Natural killer cell (primary cell): ENCODE results near the gene CCNJL. TPM values are rescaled to one million over a fixed set of nuclear protein-coding genes. Genes with fewer than 3 reads are reported as not detected.

Source experiments
- ATAC-seq, 3 donors: fragments of 150-1000 bp in 2 of 3; fragments of 200-7000 bp in 1 of 3; cut with Tn5 transposase; 1 replicate in 1 of 3; 2 replicates in 2 of 3; pipeline ENCODE4 v1.10.0; 2021; ENCODE audit warnings: mild to moderate bottlenecking in 2 of 3, moderate library complexity in 2 of 3
- DNase-seq, 2 donors: peaks; one replicate each; pipeline versions ENCODE4 v3.0.0 to v3.0.0-alpha.2; 2013 to 2021; ENCODE audit warnings: mixed read lengths in 1 of 2
- H3K27ac ChIP-seq: one replicate; pipeline ENCODE4 v1.5.1; 2013; ENCODE audit warnings: mild to moderate bottlenecking, low read length
- H3K27me3 ChIP-seq: one replicate; pipeline ENCODE4 v1.6.1; 2013; ENCODE audit warnings: low read length; ENCODE audit not compliant: control insufficient read depth, insufficient read depth
- H3K36me3 ChIP-seq: one replicate; pipeline ENCODE4 v1.6.1; 2013; ENCODE audit warnings: low read length; ENCODE audit not compliant: control insufficient read depth, insufficient read depth
- H3K4me1 ChIP-seq: one replicate; pipeline ENCODE4 v1.6.1; 2013; ENCODE audit warnings: low read length; ENCODE audit not compliant: control insufficient read depth, insufficient read depth
- H3K4me3 ChIP-seq: one replicate; pipeline ENCODE4 v1.5.1; 2013; ENCODE audit warnings: low read length
- H3K9me3 ChIP-seq: one replicate; pipeline ENCODE4 v1.6.1; 2013; ENCODE audit warnings: low read length; ENCODE audit not compliant: control insufficient read depth, insufficient read depth
- H3K27ac Mint-ChIP-seq, 2 donors: one replicate each; pipeline ENCODE4 v1.8.0; 2022; ENCODE audit warnings: mild to moderate bottlenecking in 2 of 2, mixed read lengths in 2 of 2, moderate library complexity in 1 of 2
- H3K27me3 Mint-ChIP-seq, 2 donors: one replicate each; pipeline ENCODE4 v1.8.0; 2022; ENCODE audit warnings: low read depth in 2 of 2, mixed read lengths in 2 of 2
- H3K36me3 Mint-ChIP-seq: one replicate; pipeline ENCODE4 v1.8.0; 2022; ENCODE audit warnings: mixed read lengths
- H3K4me1 Mint-ChIP-seq, 2 donors: one replicate each; pipeline ENCODE4 v1.8.0; 2022; ENCODE audit warnings: mixed read lengths in 2 of 2
- H3K4me3 Mint-ChIP-seq: one replicate; pipeline ENCODE4 v1.8.0; 2022; ENCODE audit warnings: mild to moderate bottlenecking, moderate library complexity, mixed read lengths
- H3K9me3 Mint-ChIP-seq, 2 donors: one replicate each; pipeline ENCODE4 v1.8.0; 2022; ENCODE audit warnings: mixed read lengths in 2 of 2
- CTCF ChIP-seq: fragments of 200-600 bp; IDR thresholded peaks from one replicate; pipeline ENCODE4 v1.8.0; 2022; ENCODE audit warnings: antibody characterized with exemption
- WGBS: methylation state at CpG from one replicate; pipeline ENCODE4 v1.1.7; 2013; ENCODE audit warnings: missing lambda C conversion rate; ENCODE audit not compliant: insufficient coverage; 5-methylcytosine and 5-hydroxymethylcytosine counted together
- intact Hi-C: fragments of 100-400 bp; cut with micrococcal nuclease; formaldehyde crosslinking; loops from one replicate; pipeline ENCODE4 v1.14.2; 2022
- total RNA-seq, 4 donors: library from RNA; stranded (reverse); fragments of 120-200 nt in 1 of 4; gene quantifications; one replicate each; pipeline versions ENCODE4 v1.2.3 to v1.2.4, GENCODE V29; 2013 to 2022

The CCNJL gene
- total RNA-seq, 3 donors from 2014 or later (not counting 1 experiment from before 2014, with no cell fraction given), result 19.9 to 32.1 (median 20.7) TPM

GRCh38 chr5:160286947-160287346 is 25.4 kb downstream of the CCNJL start:
- H3K27ac ChIP-seq, result no peak overlapping the region
- intact Hi-C loops, result no loop called here
- H3K4me3 ChIP-seq, result no peak overlapping the region
- no peak for DNase-seq
- peaks cover 50% of the 10 kb centered on the region for H3K4me1 ChIP-seq
- H3K27me3 ChIP-seq, result no peaks in the 10 kb centered on the region
- H3K9me3 ChIP-seq, result no peaks in the 10 kb centered on the region
- Mint-ChIP-seq H3K4me3 (no peak overlapping the region), H3K4me1 (peaks cover 41 to 53% of the 10 kb centered on the region in 2 donors), H3K36me3 (no peaks in the 10 kb centered on the region), H3K27me3 (no peaks in the 10 kb centered on the region), H3K27ac (no peak overlapping the region), H3K9me3 (no peaks in the 10 kb centered on the region)
- no peak for TF ChIP-seq CTCF
- no peaks in the 10 kb centered on the region for H3K36me3 ChIP-seq
- ATAC-seq, result no peak
- 90% methylated on average over 6 of the region's 6 CpGs for WGBS

- ATAC-seq, result no peak
- no peak overlapping the region for H3K27ac Mint-ChIP-seq
- intact Hi-C loops, result no loop called here
- Histone ChIP-seq H3K4me3 (no peak overlapping the region), H3K36me3 (no peaks in the 10 kb centered on the region), H3K27me3 (no peaks in the 10 kb centered on the region), H3K4me1 (peaks cover 34% of the 10 kb centered on the region), H3K9me3 (no peaks in the 10 kb centered on the region), H3K27ac (no peak overlapping the region)
- no peaks in the 10 kb centered on the region for H3K36me3 Mint-ChIP-seq
- no peak for TF ChIP-seq CTCF
- peaks cover 27 to 45% of the 10 kb centered on the region in 2 donors for H3K4me1 Mint-ChIP-seq
- no peaks in the 10 kb centered on the region for H3K9me3 Mint-ChIP-seq
- 53% methylated on average over 2 of the region's 2 CpGs for WGBS
- DNase-seq, result no peak
- no peaks in the 10 kb centered on the region for H3K27me3 Mint-ChIP-seq
- H3K4me3 Mint-ChIP-seq, result no peak overlapping the region
These were observed 27.0 kb downstream of the CCNJL start for GRCh38 chr5:160285316-160285715.

- H3K27me3 ChIP-seq, result no peaks in the 10 kb centered on the region
- Mint-ChIP-seq H3K4me1 (peaks cover 27 to 43% of the 10 kb centered on the region in 2 donors), H3K36me3 (no peaks in the 10 kb centered on the region), H3K4me3 (no peak overlapping the region), H3K27ac (no peak overlapping the region), H3K27me3 (no peaks in the 10 kb centered on the region), H3K9me3 (no peaks in the 10 kb centered on the region)
- TF ChIP-seq CTCF, result no peak
- no peak overlapping the region for H3K4me3 ChIP-seq
- H3K36me3 ChIP-seq, result peaks cover 4% of the 10 kb centered on the region
- H3K4me1 ChIP-seq, result peaks cover 26% of the 10 kb centered on the region
- no peak for DNase-seq
- intact Hi-C loops, result no loop called here
- no peak overlapping the region for H3K27ac ChIP-seq
- 63% methylated on average over 2 of the region's 4 CpGs for WGBS
- H3K9me3 ChIP-seq, result no peaks in the 10 kb centered on the region
- ATAC-seq, result no peak
These were observed 28.0 kb downstream of the CCNJL start for GRCh38 chr5:160284291-160284873.

- no CpG with 5 or more reads among the region's 2 CpGs for WGBS
- H3K27ac Mint-ChIP-seq, result no peak overlapping the region
- H3K27me3 ChIP-seq, result no peaks in the 10 kb centered on the region
- H3K4me3 Mint-ChIP-seq, result no peak overlapping the region
- H3K4me1 Mint-ChIP-seq, result peaks cover 38 to 40% of the 10 kb centered on the region in 2 donors
- no peak overlapping the region for H3K27ac ChIP-seq
- ATAC-seq (no peak), DNase-seq (no peak)
- H3K4me1 ChIP-seq, result peaks cover 21% of the 10 kb centered on the region
- H3K9me3 ChIP-seq, result no peaks in the 10 kb centered on the region
- intact Hi-C loops, result no loop called here
- TF ChIP-seq CTCF, result no peak
- no peaks in the 10 kb centered on the region for H3K36me3 Mint-ChIP-seq
- no peak overlapping the region for H3K4me3 ChIP-seq
- no peaks in the 10 kb centered on the region for H3K9me3 Mint-ChIP-seq
- H3K36me3 ChIP-seq, result peaks cover 6% of the 10 kb centered on the region
- H3K27me3 Mint-ChIP-seq, result no peaks in the 10 kb centered on the region
These were observed 31.1 kb downstream of the CCNJL start for GRCh38 chr5:160281275-160281674.
